HG03097 (cell line): ENCODE data around the gene DNAJC3.

Source experiments
- ATAC-seq: cut with Tn5 transposase; IDR thresholded peaks from one replicate; pipeline ENCODE4 v1.9.1; 2021; ENCODE audit not compliant: unreplicated experiment, low FRiP score

Gene DNAJC3

GRCh38 chr13:95822303-95822702 lies 145.4 kb downstream of the DNAJC3 start:
- ATAC-seq = no peak

GRCh38 chr13:95833126-95833525 lies 156.2 kb downstream of the DNAJC3 start:
- no peak for ATAC-seq

GRCh38 chr13:95833719-95834118 lies 156.8 kb downstream of the DNAJC3 start:
- ATAC-seq = no peak

GRCh38 chr13:95834134-95834765 lies 157.3 kb downstream of the DNAJC3 start:
- ATAC-seq = peak; percentile 68

- no peak for ATAC-seq
Observed at GRCh38 chr13:95841894-95842293, 165.0 kb downstream of the DNAJC3 start.

- no peak for ATAC-seq
Observed at GRCh38 chr13:95842898-95843297, 166.0 kb downstream of the DNAJC3 start.
